ENCODE results near the gene LDLRAD4. TPM values are rescaled to one million over a fixed set of nuclear protein-coding genes. Genes with fewer than 3 reads are reported as not detected.

The LDLRAD4 gene
- total and polyA plus RNA-seq, 11 donors = 10.4 to 44.0 (median 29.6) TPM

DNA sequence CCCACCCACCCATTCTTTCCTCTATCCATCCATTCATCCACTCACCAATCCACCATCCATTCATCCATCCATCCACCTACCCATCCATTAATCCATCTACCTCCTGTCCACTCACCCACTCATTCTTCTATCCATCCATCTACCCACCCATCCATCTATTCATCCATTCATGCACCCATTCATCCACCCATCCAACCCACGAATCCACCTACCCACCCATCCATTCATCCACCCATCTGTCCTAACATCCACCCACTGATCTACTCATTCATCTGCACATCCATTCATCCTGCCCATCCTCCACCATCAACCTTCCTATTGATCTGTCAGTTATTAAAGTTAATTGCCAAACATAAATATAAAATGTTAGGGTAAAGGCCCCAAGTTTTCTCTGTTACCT lies 25.6 kb downstream of the LDLRAD4 start:
- Histone ChIP-seq H3K4me3 (no peak overlapping the region), H3K27ac (no peak overlapping the region), H3K36me3 (peaks cover 0 to 4% (median 0%) of the 10 kb centered on the region in 9 donors), H3K27me3 (no peaks in the 10 kb centered on the region), H3K9me3 (no peaks in the 10 kb centered on the region), H3K4me1 (peaks cover 0 to 32% (median 0%) of the 10 kb centered on the region in 12 donors)
- ATAC-seq (no peak), DNase-seq (no peak)
- WGBS, 4 donors = 2 to 92% (median 48%) methylated on average over 1 of the region's 1 CpG
- TF ChIP-seq POLR2A (IDR thresholded peaks at IDR 0.05) = no peak
- TF ChIP-seq, protein P1, sequence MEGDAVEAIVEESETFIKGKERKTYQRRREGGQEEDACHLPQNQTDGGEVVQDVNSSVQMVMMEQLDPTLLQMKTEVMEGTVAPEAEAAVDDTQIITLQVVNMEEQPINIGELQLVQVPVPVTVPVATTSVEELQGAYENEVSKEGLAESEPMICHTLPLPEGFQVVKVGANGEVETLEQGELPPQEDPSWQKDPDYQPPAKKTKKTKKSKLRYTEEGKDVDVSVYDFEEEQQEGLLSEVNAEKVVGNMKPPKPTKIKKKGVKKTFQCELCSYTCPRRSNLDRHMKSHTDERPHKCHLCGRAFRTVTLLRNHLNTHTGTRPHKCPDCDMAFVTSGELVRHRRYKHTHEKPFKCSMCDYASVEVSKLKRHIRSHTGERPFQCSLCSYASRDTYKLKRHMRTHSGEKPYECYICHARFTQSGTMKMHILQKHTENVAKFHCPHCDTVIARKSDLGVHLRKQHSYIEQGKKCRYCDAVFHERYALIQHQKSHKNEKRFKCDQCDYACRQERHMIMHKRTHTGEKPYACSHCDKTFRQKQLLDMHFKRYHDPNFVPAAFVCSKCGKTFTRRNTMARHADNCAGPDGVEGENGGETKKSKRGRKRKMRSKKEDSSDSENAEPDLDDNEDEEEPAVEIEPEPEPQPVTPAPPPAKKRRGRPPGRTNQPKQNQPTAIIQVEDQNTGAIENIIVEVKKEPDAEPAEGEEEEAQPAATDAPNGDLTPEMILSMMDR (IDR thresholded peaks at IDR 0.05) = no peak
- intact Hi-C loops (cut with DNase I) = no loop called here

DNA sequence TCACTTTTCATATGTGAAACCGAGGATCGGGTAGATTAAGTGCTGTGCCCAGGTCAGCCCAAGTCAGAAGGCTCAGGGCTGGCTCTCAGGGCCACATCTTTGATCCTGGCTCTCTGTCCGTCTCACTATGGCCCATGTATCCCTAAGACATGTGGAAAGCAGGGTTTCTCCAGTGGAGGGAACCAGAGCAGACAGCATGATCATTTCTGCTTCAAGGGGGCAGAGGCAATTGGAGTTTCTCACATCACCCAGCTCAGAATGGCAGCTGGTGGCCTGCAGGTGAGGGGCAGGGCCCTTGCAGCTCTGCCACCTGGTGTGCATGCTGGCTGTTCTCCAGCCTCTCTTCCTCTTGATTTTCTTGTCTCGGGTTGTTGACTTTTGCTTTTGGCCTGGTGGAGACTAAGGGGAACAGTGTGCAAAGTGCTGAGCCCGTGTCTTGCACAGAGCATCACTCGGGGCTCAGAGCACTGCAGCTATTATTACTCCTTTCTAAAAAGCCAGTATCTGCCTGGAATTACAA lies 27.0 kb downstream of the LDLRAD4 start:
- no peak for ATAC-seq
- 74 to 77% (median 76%) methylated on average over 6 of the region's 6 CpGs for WGBS, 4 donors

DNA sequence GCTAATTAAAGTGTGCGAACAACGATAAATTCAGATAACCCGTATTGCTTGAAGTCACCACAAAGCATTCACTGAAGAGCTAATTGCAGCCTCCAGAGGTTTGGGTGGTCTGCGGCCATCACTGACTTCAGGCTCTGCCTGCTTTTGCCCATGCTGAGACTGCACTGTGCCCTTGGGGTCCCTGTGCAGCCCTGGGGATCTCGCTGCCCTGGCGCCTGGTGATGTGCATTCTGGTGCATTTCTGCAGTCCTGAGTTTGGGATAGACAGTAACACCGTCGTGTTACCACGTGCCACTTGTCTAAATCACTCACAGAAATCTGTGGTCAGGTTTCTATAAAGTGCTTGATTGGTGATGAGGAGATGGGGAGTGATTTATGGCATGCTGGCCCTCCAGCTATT lies 27.6 kb downstream of the LDLRAD4 start:
- WGBS, 4 donors = 75 to 84% (median 77%) methylated on average over 9 of the region's 9 CpGs
- intact Hi-C loops (cut with DNase I) = no loop called here

More for the DNA sequence above, 27.0 kb downstream of the LDLRAD4 start:
- Histone ChIP-seq H3K9me3 (peaks cover 0 to 9% (median 0%) of the 10 kb centered on the region in 12 donors), H3K27ac (no peak overlapping the region), H3K4me1 (peaks cover 0 to 21% (median 0%) of the 10 kb centered on the region in 12 donors), H3K4me3 (no peak overlapping the region), H3K36me3 (peaks cover 0 to 4% (median 0%) of the 10 kb centered on the region in 9 donors), H3K27me3 (no peaks in the 10 kb centered on the region)
- intact Hi-C loops (cut with DNase I) = no loop called here
- no peak for DNase-seq
- TF ChIP-seq, protein P1 (IDR thresholded peaks at IDR 0.05) = no peak
- TF ChIP-seq POLR2A (IDR thresholded peaks at IDR 0.05) = no peak

DNA sequence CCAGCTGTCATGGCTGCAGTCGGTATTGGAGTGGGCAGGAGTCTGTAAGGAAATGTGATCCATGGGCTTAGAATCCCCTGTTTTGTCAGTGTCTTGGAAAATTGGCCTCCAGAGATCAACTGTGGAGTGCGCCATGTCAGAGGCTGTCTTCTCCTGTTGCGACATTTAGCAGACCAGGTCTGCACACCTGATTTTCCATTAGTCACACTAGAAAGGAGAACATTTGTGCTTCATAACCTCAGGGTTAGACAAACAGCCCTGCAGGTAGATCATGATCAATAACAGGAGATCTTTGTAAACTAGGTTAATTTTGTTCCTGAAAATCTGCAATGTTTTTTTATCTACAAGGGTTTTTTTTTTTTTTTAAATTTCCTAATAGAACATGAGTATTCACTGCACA lies 28.0 kb downstream of the LDLRAD4 start:
- no peaks in the 10 kb centered on the region for H3K27me3 ChIP-seq
- WGBS, 4 donors = 95 to 100% (median 99%) methylated on average over 3 of the region's 3 CpGs
- H3K4me1 ChIP-seq = peaks cover 0 to 21% (median 0%) of the 10 kb centered on the region in 12 donors
- DNase-seq (no peak), ATAC-seq (no peak)
- intact Hi-C loops (cut with DNase I) = no loop called here
- TF ChIP-seq POLR2A (IDR thresholded peaks at IDR 0.05) = no peak
- TF ChIP-seq, protein P1 (IDR thresholded peaks at IDR 0.05) = no peak
- H3K36me3 ChIP-seq = peaks cover 0 to 4% (median 0%) of the 10 kb centered on the region in 9 donors
- H3K9me3 ChIP-seq = peaks cover 0 to 9% (median 0%) of the 10 kb centered on the region in 12 donors
- no peak overlapping the region for H3K27ac ChIP-seq
- no peak overlapping the region for H3K4me3 ChIP-seq

More for the DNA sequence above, 27.6 kb downstream of the LDLRAD4 start:
- ATAC-seq = no peak
- no peak overlapping the region for H3K27ac ChIP-seq
- no peak overlapping the region for H3K4me3 ChIP-seq
- DNase-seq = no peak
- peaks cover 0 to 21% (median 0%) of the 10 kb centered on the region in 12 donors for H3K4me1 ChIP-seq
- peaks cover 0 to 4% (median 0%) of the 10 kb centered on the region in 9 donors for H3K36me3 ChIP-seq
- H3K9me3 ChIP-seq = peaks cover 0 to 9% (median 0%) of the 10 kb centered on the region in 12 donors
- H3K27me3 ChIP-seq = no peaks in the 10 kb centered on the region
- no peak for TF ChIP-seq POLR2A (IDR thresholded peaks at IDR 0.05)
- TF ChIP-seq, protein P1 (IDR thresholded peaks at IDR 0.05) = no peak
